Tibial artery (tissue), 4 donors: ENCODE data around the gene PDE6D.
A peak's percentile ranks its signal among the peaks of the same experiment; 100 is the strongest.

Source experiments
- DNase-seq, 2 donors: peaks; one replicate each; pipeline ENCODE4 v3.0.0-alpha.2; 2019
- H3K27ac ChIP-seq, 2 donors: fragments of 200-600 bp; sonication (generic) in 1 of 2; 1 replicate in 1 of 2; 2 replicates in 1 of 2; pipeline ENCODE4 v1.5.1; 2018 to 2019; ENCODE audit warnings: mild to moderate bottlenecking in 1 of 2
- H3K27me3 ChIP-seq, 2 donors: fragments of 200-600 bp; sonication (generic) in 1 of 2; one replicate each; pipeline versions ENCODE4 v1.5.1 to v1.6.0; 2016 to 2019
- H3K36me3 ChIP-seq, 3 donors: fragments of 200-600 bp; sonication (generic) in 2 of 3; one replicate each; pipeline ENCODE4 v1.5.1; 2016 to 2019; ENCODE audit warnings: mild to moderate bottlenecking in 2 of 3
- H3K4me1 ChIP-seq, 4 donors: fragments of 200-600 bp; sonication (generic) in 2 of 4; 1 replicate in 3 of 4; 2 replicates in 1 of 4; pipeline ENCODE4 v1.5.1; 2016 to 2019
- H3K4me3 ChIP-seq, 2 donors: fragments of 200-600 bp; sonication (generic) in 1 of 2; 1 replicate in 1 of 2; 2 replicates in 1 of 2; pipeline ENCODE4 v1.5.1; 2018 to 2019; ENCODE audit warnings: mild to moderate bottlenecking in 2 of 2
- H3K9me3 ChIP-seq, 3 donors: fragments of 200-600 bp; sonication (generic) in 1 of 3; one replicate each; pipeline ENCODE4 v1.5.1; 2016 to 2019
- CTCF ChIP-seq, 2 experiments: fragments of 200-600 bp in 1 of 2; fragments of 450-650 bp in 1 of 2; IDR thresholded peaks; one replicate each; pipeline ENCODE4 v1.5.1; 2017 to 2019; ENCODE audit warnings: antibody characterized with exemption in 2 of 2, mild to moderate bottlenecking in 1 of 2, moderate library complexity in 1 of 2
- intact Hi-C: fragments of 100-400 bp; cut with DNase I; formaldehyde crosslinking; loops from one replicate; pipeline ENCODE4 v1.15.0; 2023; ENCODE audit warnings: low total_unique reads

The PDE6D gene

DNA sequence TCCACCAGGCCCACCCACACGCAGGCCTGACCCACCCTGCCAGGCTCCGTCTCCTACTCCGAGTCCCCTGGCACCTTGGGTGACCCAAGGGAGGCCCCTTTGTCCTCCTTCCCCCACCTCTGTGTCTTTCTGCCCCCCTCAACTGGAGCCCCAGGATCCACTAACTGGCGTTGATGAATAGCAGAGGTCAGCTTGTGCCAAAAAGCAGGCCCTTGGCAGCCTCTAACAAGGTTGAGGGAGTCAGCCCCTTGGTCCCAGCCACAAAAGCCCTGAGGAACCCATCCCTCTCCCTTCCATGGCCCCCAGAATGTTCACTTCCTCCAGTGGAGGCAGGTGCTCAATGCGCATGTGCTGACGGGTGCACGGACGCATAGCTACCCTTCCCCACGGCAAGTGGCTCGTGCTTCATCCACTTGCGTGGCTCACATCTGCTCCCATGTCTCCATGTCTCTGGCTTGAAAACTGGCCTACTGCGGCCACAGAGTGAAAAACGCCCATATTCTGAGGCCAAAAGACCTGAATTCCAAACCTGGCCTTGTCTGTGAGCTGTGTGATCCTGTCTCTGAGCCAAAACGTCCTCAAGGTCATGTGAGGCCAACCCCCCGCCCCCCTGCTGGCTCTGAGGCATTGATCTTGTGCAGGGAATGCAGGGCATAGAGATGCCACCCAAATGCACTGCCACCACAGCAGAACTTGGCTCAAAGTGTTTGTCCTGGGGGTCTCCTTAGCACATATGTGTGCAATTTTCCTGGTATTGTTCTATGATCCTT is 91.8 kb downstream of the PDE6D start:
- Histone ChIP-seq H3K4me1 (peaks cover 0 to 6% (median 0%) of the 10 kb centered on the region in 4 donors), H3K9me3 (no peaks in the 10 kb centered on the region), H3K4me3 (no peak overlapping the region), H3K36me3 (no peaks in the 10 kb centered on the region), H3K27ac (no peak overlapping the region), H3K27me3 (no peaks in the 10 kb centered on the region)
- no peak for DNase-seq
- intact Hi-C loops: loop anchor here (10.0 kb wide), 1 partner anchor 95 kb away; the partner anchor contains the start of genes COPS7B and PDE6D
- no peak for TF ChIP-seq CTCF (IDR thresholded peaks at IDR 0.05)

DNA sequence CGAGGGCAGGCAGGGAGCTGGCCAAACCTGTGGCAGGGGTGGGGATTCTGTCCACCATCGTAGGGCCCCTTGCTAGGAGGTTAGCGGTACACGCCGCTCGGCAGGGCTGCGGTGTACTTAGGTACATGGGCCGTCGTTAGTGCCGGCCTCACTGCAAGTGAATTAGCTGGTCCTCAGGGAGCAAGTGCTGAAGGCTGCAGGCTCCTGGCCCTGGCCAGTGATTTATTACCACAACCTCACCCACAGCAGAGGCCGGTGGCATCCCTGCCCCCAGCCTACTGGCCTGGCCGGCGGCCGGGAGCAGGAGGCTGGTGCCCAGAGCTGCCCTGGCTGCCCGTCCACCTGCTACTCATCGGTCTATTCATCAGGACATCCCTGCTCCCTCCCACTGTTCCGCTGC is 92.4 kb downstream of the PDE6D start:
- Histone ChIP-seq H3K36me3 (no peaks in the 10 kb centered on the region), H3K27ac (no peak overlapping the region), H3K4me1 (peaks cover 0 to 6% (median 0%) of the 10 kb centered on the region in 4 donors), H3K27me3 (no peaks in the 10 kb centered on the region), H3K9me3 (no peaks in the 10 kb centered on the region), H3K4me3 (no peak overlapping the region)
- TF ChIP-seq CTCF (IDR thresholded peaks at IDR 0.05): no peak
- intact Hi-C loops: loop anchor here (10.0 kb wide), 1 partner anchor 96 kb away; the partner anchor contains the start of genes COPS7B and PDE6D
- DNase-seq: no peak

GRCh38 chr2:231687961-231688360 is 93.1 kb downstream of the PDE6D start:
- intact Hi-C loops: loop anchor here (10.0 kb wide), 1 partner anchor 97 kb away; the partner anchor contains the start of genes COPS7B and PDE6D
- no peak overlapping the region for H3K4me3 ChIP-seq
- TF ChIP-seq CTCF (IDR thresholded peaks at IDR 0.05): no peak
- no peaks in the 10 kb centered on the region for H3K9me3 ChIP-seq
- peaks cover 0 to 6% (median 0%) of the 10 kb centered on the region in 4 donors for H3K4me1 ChIP-seq
- H3K27me3 ChIP-seq: no peaks in the 10 kb centered on the region
- H3K27ac ChIP-seq: no peak overlapping the region
- H3K36me3 ChIP-seq: no peaks in the 10 kb centered on the region
- no peak for DNase-seq

GRCh38 chr2:231687133-231687852 is 93.8 kb downstream of the PDE6D start:
- Histone ChIP-seq H3K9me3 (no peaks in the 10 kb centered on the region), H3K27me3 (no peaks in the 10 kb centered on the region), H3K36me3 (no peaks in the 10 kb centered on the region), H3K4me3 (no peak overlapping the region), H3K4me1 (peaks cover 0 to 6% (median 0%) of the 10 kb centered on the region in 4 donors), H3K27ac (no peak overlapping the region)
- intact Hi-C loops: loop anchor here (10.0 kb wide), 1 partner anchor 98 kb away; the partner anchor contains the start of genes COPS7B and PDE6D
- peak; percentile 44 to 53 for TF ChIP-seq CTCF (IDR thresholded peaks at IDR 0.05)
- DNase-seq: no peak

- no peak overlapping the region for H3K4me3 ChIP-seq
- no peak overlapping the region for H3K27ac ChIP-seq
- DNase-seq: no peak
- intact Hi-C loops: loop anchor here (10.0 kb wide), 1 partner anchor 98 kb away; the partner anchor contains the start of genes COPS7B and PDE6D
- peaks cover 0 to 8% (median 4%) of the 10 kb centered on the region in 4 donors for H3K4me1 ChIP-seq
- H3K27me3 ChIP-seq: no peaks in the 10 kb centered on the region
- no peak for TF ChIP-seq CTCF (IDR thresholded peaks at IDR 0.05)
- H3K9me3 ChIP-seq: no peaks in the 10 kb centered on the region
- no peaks in the 10 kb centered on the region for H3K36me3 ChIP-seq
These were observed 94.6 kb downstream of the PDE6D start for GRCh38 chr2:231686192-231687100.
